Measurements from ENCODE around the gene MYPN. TPM values are rescaled to one million over a fixed set of nuclear protein-coding genes. Genes with fewer than 3 reads are reported as not detected.

The MYPN gene
- total and polyA plus RNA-seq, 4 donors = 0.01 to 0.08 (median 0.03) TPM; not detected in 1

DNA sequence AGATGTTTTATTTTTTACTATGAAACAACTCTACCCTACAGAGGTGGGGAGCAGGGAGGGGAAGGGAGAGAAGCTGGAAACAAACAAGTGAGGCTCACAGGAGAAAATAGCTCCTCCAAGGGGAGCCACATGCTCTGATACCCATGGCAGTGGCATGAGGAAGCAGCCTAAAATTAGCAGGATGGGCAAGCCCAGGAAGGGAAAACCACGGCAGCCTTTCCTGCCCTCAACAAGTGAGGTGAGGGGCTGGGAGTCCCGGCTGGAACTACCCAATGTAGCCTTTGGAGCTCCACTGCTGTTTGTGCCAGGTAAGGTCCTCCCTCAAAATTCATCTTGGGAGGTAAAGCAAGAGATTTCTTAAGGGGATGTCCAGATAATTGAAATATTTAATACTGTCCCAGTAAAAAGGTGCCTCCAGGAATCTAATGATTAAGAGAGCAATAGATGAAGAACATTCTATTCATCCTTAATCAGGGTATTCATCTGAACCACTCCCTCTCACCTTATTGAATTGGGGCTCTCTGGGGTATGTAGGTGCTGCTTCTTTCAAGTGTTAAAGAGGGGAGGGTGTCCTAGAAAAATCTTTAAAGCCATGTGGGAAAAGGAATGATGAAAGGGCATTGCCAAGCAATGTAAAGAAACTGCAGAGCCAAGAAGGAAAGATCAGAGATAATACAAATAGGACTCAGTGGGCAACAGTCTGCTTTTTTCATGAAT, 21.4 kb upstream of the MYPN start:
- Histone ChIP-seq H3K36me3 (ENCODE audit: control insufficient read depth in 4 of 4, insufficient read depth in 3 of 4, low read depth in 1 of 4, low read length in 3 of 4) (no peaks in the 10 kb centered on the region), H3K9me3 (ENCODE audit: control insufficient read depth in 4 of 4, low read length in 3 of 4) (no peaks in the 10 kb centered on the region), H3K27ac (ENCODE audit: low read depth in 1 of 2, low read length in 2 of 2) (no peak overlapping the region), H3K27me3 (ENCODE audit: control insufficient read depth in 4 of 4, insufficient read depth in 4 of 4, low read length in 3 of 4) (no peaks in the 10 kb centered on the region), H3K4me3 (ENCODE audit: low read depth in 1 of 3, low read length in 3 of 3) (no peak overlapping the region), H3K4me1 (ENCODE audit: control insufficient read depth in 4 of 4, insufficient read depth in 4 of 4, low read length in 3 of 4) (peaks cover 0 to 9% (median 5%) of the 10 kb centered on the region in 4 donors), H3K9ac (ENCODE audit: low read depth in 1 of 2, low read length in 2 of 2) (no peak overlapping the region)
- TF ChIP-seq, protein P1, sequence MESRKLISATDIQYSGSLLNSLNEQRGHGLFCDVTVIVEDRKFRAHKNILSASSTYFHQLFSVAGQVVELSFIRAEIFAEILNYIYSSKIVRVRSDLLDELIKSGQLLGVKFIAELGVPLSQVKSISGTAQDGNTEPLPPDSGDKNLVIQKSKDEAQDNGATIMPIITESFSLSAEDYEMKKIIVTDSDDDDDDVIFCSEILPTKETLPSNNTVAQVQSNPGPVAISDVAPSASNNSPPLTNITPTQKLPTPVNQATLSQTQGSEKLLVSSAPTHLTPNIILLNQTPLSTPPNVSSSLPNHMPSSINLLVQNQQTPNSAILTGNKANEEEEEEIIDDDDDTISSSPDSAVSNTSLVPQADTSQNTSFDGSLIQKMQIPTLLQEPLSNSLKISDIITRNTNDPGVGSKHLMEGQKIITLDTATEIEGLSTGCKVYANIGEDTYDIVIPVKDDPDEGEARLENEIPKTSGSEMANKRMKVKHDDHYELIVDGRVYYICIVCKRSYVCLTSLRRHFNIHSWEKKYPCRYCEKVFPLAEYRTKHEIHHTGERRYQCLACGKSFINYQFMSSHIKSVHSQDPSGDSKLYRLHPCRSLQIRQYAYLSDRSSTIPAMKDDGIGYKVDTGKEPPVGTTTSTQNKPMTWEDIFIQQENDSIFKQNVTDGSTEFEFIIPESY (IDR thresholded peaks at IDR 0.05) = no peak
- no peak for TF ChIP-seq SP1 (IDR thresholded peaks at IDR 0.05)
- whole genome bisulfite sequencing = 69% methylated on average over 2 of the region's 2 CpGs
- no peak for DNase-seq (ENCODE audit: low spot score)

DNA sequence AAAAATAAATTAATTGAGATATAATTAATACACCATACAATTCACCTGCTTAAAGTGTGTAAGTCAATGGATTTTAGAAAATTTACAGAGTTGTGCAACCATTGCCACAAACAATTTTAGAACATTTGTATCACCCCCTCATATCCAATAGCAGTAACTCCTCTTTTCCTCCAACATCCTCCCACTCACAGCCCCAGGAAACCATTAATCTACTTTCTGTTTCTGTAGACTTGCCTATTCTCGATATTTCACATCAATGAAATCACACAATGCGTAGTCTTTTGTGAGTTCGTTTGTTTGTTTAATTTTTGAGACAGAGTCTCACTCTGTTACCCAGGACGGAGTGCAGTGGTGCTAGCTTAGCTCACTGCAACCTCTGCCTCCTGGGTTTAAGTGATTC, 20.5 kb upstream of the MYPN start:
- no peaks in the 10 kb centered on the region for H3K36me3 ChIP-seq (ENCODE audit: control insufficient read depth in 4 of 4, insufficient read depth in 3 of 4, low read depth in 1 of 4, low read length in 3 of 4)
- H3K9ac ChIP-seq (ENCODE audit: low read depth in 1 of 2, low read length in 2 of 2) = no peak overlapping the region
- 78% methylated on average over 4 of the region's 4 CpGs for WGBS
- H3K4me1 ChIP-seq (ENCODE audit: control insufficient read depth in 4 of 4, insufficient read depth in 4 of 4, low read length in 3 of 4) = peaks cover 0 to 9% (median 5%) of the 10 kb centered on the region in 4 donors
- TF ChIP-seq FOXA1 (IDR thresholded peaks at IDR 0.05) (no peak), EGR1 (IDR thresholded peaks at IDR 0.05; ENCODE audit: low read depth in 2 of 2) (no peak), FOXA2 (IDR thresholded peaks at IDR 0.05) (no peak), HNF4A (conservative IDR thresholded peaks at IDR 0.05) (no peak), HNF4G (IDR thresholded peaks at IDR 0.05) (no peak), RAD21 (IDR thresholded peaks at IDR 0.05) (no peak), RXRA (IDR thresholded peaks at IDR 0.05) (no peak)
- TF ChIP-seq, protein P2, sequence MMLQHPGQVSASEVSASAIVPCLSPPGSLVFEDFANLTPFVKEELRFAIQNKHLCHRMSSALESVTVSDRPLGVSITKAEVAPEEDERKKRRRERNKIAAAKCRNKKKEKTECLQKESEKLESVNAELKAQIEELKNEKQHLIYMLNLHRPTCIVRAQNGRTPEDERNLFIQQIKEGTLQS (IDR thresholded peaks at IDR 0.05) = no peak
- TF ChIP-seq, protein P3, sequence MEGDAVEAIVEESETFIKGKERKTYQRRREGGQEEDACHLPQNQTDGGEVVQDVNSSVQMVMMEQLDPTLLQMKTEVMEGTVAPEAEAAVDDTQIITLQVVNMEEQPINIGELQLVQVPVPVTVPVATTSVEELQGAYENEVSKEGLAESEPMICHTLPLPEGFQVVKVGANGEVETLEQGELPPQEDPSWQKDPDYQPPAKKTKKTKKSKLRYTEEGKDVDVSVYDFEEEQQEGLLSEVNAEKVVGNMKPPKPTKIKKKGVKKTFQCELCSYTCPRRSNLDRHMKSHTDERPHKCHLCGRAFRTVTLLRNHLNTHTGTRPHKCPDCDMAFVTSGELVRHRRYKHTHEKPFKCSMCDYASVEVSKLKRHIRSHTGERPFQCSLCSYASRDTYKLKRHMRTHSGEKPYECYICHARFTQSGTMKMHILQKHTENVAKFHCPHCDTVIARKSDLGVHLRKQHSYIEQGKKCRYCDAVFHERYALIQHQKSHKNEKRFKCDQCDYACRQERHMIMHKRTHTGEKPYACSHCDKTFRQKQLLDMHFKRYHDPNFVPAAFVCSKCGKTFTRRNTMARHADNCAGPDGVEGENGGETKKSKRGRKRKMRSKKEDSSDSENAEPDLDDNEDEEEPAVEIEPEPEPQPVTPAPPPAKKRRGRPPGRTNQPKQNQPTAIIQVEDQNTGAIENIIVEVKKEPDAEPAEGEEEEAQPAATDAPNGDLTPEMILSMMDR (IDR thresholded peaks at IDR 0.05; ENCODE audit: low read depth, low read length, missing input control) = no peak
- TF ChIP-seq, protein P4, sequence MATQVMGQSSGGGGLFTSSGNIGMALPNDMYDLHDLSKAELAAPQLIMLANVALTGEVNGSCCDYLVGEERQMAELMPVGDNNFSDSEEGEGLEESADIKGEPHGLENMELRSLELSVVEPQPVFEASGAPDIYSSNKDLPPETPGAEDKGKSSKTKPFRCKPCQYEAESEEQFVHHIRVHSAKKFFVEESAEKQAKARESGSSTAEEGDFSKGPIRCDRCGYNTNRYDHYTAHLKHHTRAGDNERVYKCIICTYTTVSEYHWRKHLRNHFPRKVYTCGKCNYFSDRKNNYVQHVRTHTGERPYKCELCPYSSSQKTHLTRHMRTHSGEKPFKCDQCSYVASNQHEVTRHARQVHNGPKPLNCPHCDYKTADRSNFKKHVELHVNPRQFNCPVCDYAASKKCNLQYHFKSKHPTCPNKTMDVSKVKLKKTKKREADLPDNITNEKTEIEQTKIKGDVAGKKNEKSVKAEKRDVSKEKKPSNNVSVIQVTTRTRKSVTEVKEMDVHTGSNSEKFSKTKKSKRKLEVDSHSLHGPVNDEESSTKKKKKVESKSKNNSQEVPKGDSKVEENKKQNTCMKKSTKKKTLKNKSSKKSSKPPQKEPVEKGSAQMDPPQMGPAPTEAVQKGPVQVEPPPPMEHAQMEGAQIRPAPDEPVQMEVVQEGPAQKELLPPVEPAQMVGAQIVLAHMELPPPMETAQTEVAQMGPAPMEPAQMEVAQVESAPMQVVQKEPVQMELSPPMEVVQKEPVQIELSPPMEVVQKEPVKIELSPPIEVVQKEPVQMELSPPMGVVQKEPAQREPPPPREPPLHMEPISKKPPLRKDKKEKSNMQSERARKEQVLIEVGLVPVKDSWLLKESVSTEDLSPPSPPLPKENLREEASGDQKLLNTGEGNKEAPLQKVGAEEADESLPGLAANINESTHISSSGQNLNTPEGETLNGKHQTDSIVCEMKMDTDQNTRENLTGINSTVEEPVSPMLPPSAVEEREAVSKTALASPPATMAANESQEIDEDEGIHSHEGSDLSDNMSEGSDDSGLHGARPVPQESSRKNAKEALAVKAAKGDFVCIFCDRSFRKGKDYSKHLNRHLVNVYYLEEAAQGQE (IDR thresholded peaks at IDR 0.05) = no peak
- no peaks in the 10 kb centered on the region for H3K27me3 ChIP-seq (ENCODE audit: control insufficient read depth in 4 of 4, insufficient read depth in 4 of 4, low read length in 3 of 4)
- H3K9me3 ChIP-seq (ENCODE audit: control insufficient read depth in 4 of 4, low read length in 3 of 4) = no peaks in the 10 kb centered on the region
- H3K4me3 ChIP-seq (ENCODE audit: low read depth in 1 of 3, low read length in 3 of 3) = no peak overlapping the region
- DNase-seq (ENCODE audit: low spot score) = no peak
- no peak overlapping the region for H3K27ac ChIP-seq (ENCODE audit: low read depth in 1 of 2, low read length in 2 of 2)
